GM23248 (cell line): ENCODE measurements around the gene ESRP2. TPM values are rescaled to one million over a fixed set of nuclear protein-coding genes. Genes with fewer than 3 reads are reported as not detected.

Experiments used
- DNase-seq: peaks from one replicate; pipeline ENCODE4 v3.0.0-alpha.2; 2015
- H2AFZ ChIP-seq: fragments of 200-600 bp; sonication (generic); 2 replicates; pipeline ENCODE4 v1.6.1; 2016; ENCODE audit warnings: antibody characterized with exemption
- H3F3A ChIP-seq: fragments of 200-600 bp; sonication (generic); 2 replicates; pipeline ENCODE4 v1.6.1; 2016; ENCODE audit warnings: mild to moderate bottlenecking, antibody characterized with exemption, mixed run types; ENCODE audit not compliant: insufficient read depth
- H3K27ac ChIP-seq: fragments of 200-600 bp; sonication (generic); 2 replicates; pipeline ENCODE4 v1.5.1; 2016; ENCODE audit warnings: mild to moderate bottlenecking
- H3K27me3 ChIP-seq: fragments of 200-600 bp; sonication (generic); replicated peaks from 2 replicates; pipeline ENCODE4 v1.6.1; 2016; ENCODE audit warnings: mild to moderate bottlenecking; ENCODE audit not compliant: insufficient read depth
- H3K36me3 ChIP-seq: fragments of 200-600 bp; sonication (generic); 2 replicates; pipeline ENCODE4 v1.6.1; 2016; ENCODE audit warnings: low read depth, mild to moderate bottlenecking
- H3K4me1 ChIP-seq: fragments of 200-600 bp; sonication (generic); 2 replicates; pipeline ENCODE4 v1.6.1; 2016; ENCODE audit warnings: mild to moderate bottlenecking; ENCODE audit not compliant: insufficient read depth
- H3K4me2 ChIP-seq: fragments of 200-600 bp; sonication (generic); one replicate; pipeline ENCODE4 v1.6.1; 2016; ENCODE audit warnings: mild to moderate bottlenecking; ENCODE audit not compliant: unreplicated experiment
- H3K4me3 ChIP-seq: fragments of 200-600 bp; sonication (generic); 2 replicates; pipeline ENCODE4 v1.5.1; 2016; ENCODE audit warnings: mild to moderate bottlenecking
- H3K79me2 ChIP-seq: fragments of 200-600 bp; sonication (generic); 2 replicates; pipeline ENCODE4 v1.6.1; 2016; ENCODE audit warnings: mild to moderate bottlenecking; ENCODE audit not compliant: insufficient read depth
- H3K9ac ChIP-seq: fragments of 200-600 bp; sonication (generic); 2 replicates; pipeline ENCODE4 v1.6.1; 2016; ENCODE audit warnings: mild to moderate bottlenecking
- H3K9me2 ChIP-seq: fragments of 200-600 bp; sonication (generic); 2 replicates; pipeline ENCODE4 v1.6.1; 2016; ENCODE audit warnings: mixed run types, mild to moderate bottlenecking, moderate library complexity; ENCODE audit not compliant: insufficient read depth
- H3K9me3 ChIP-seq: fragments of 200-600 bp; sonication (generic); one replicate; pipeline ENCODE4 v1.6.1; 2017; ENCODE audit warnings: low read depth
- H4K20me1 ChIP-seq: fragments of 200-600 bp; sonication (generic); 2 replicates; pipeline ENCODE4 v1.6.0; 2016; ENCODE audit not compliant: insufficient read depth
- EZH2 ChIP-seq: fragments of 200-600 bp; sonication (generic); IDR thresholded peaks from 2 replicates; pipeline ENCODE4 v1.6.1; 2018; ENCODE audit warnings: antibody characterized with exemption, mild to moderate bottlenecking; ENCODE audit not compliant: insufficient read depth, poor library complexity, severe bottlenecking
- EZH2phosphoT487 ChIP-seq: fragments of 200-600 bp; sonication (generic); IDR thresholded peaks from 2 replicates; pipeline ENCODE4 v1.6.1; 2018; ENCODE audit warnings: antibody characterized with exemption, moderate library complexity, mild to moderate bottlenecking, low read depth; ENCODE audit not compliant: insufficient read depth
- whole genome bisulfite sequencing, 2 experiments: methylation state at CpG; one replicate each; pipeline ENCODE4 v1.1.6; 2015 to 2017; ENCODE audit warnings: low lambda C conversion rate in 2 of 2, low coverage in 1 of 2; ENCODE audit errors: missing lambda C conversion rate in 2 of 2; 5-methylcytosine and 5-hydroxymethylcytosine counted together
- in situ Hi-C: fragments of 300-500 bp; cut with MboI; formaldehyde crosslinking; loops from 2 replicates; pipeline ENCODE4 v1.15.0; 2020
- microRNA-seq: library from miRNA; unstranded; fragments of <30 nt; microRNA quantifications from one replicate; pipeline ENCODE4, GENCODE V29; 2016; ENCODE audit warnings: borderline number of aligned reads
- polyA plus RNA-seq: library from polyadenylated mRNA; unstranded; fragments of >200 nt; fragmentation: Nextera tagmentation; extraction: Ambion mirVana; gene quantifications from 2 replicates; pipeline ENCODE4 v1.2.1, GENCODE V29; 2016
- small RNA-seq: library from RNA; depleted of rRNA; stranded (forward); fragments of <200 nt; gene quantifications from one replicate; pipeline ENCODE3, GENCODE V24; 2014; ENCODE audit warnings: low read depth, low replicate concordance
- total RNA-seq: library from RNA; depleted of rRNA; stranded (reverse); fragments of >200 nt; shearing (Covaris generic); gene quantifications from 2 replicates; pipeline ENCODE4 v1.2.3, GENCODE V29; 2014; rRNA removed

Gene ESRP2
- total and polyA plus RNA-seq, 2 experiments from 2014 or later, result 0.32 to 0.34 TPM

DNA sequence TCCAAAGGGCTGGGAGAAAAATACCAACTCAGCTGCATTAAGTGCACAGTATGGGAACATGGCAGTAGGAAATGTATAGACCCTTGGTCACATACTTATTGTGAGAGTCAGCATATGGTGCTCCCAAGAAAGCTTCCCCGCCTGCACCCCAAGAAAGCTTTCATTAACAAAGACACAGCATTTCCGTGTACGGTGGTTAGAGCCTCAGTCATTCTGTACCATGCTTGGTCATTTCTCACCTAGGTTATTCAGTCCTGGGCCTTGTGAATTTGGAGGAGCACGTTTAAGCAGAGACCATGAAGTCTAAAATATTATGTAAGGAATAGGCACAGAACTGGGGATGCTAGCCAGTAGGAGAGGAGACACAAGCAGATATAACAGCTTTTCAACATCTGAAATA lies 56.1 kb downstream of the ESRP2 start:
- in situ Hi-C loops, result no loop called here
- no peak overlapping the region for H3K27ac ChIP-seq
- no peaks in the 10 kb centered on the region for H3K27me3 ChIP-seq
- no peak overlapping the region for H2AFZ ChIP-seq
- no peaks in the 10 kb centered on the region for H3K79me2 ChIP-seq
- H3K9me3 ChIP-seq, result no peaks in the 10 kb centered on the region
- H3K9ac ChIP-seq, result no peak overlapping the region
- peaks cover 6% of the 10 kb centered on the region; the same call in 1 of the 2 replicates for H3K36me3 ChIP-seq
- no peak overlapping the region for H3K4me3 ChIP-seq
- DNase-seq, result no peak
- H3K9me2 ChIP-seq, result no peaks in the 10 kb centered on the region
- no peak for TF ChIP-seq EZH2
- TF ChIP-seq EZH2phosphoT487, result no peak
- H4K20me1 ChIP-seq, result no peaks in the 10 kb centered on the region
- H3K4me1 ChIP-seq, result no peaks in the 10 kb centered on the region; the same call in 1 of the 2 replicates
- 0 out of 2 replicates have a peak, but pooled peaks cover 7% of the 10 kb centered on the region for H3F3A ChIP-seq
- no peak overlapping the region for H3K4me2 ChIP-seq
- WGBS, 2 experiments, result 88 to 91% methylated on average over 4 of the region's 4 CpGs

DNA sequence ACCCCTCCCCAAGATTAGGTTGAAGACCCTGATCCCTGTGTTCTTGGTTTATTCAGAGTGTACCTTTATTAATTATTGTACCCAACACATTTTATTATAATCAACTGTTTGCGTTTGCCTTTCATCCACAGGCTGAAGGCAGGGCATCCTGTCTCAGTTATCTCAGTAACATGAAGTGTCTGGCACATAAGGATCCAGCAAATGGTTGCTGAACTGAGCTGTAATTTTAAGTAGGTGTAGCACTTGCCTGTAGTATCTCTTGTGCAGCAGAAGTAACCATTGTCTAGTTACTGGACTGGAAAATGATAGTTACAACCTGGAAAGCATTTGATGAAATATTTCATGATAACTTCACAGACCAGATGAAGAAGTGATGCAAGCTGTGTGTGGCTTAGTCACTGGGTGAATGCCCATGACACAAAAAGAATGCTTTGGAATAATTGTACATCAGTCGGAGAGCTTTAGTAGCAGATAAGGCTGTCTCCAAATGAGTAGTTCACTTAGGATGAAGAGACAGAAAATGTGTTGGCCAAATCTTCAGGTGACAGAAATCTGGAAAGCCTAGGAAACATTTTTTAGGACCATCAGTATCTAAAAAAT lies 56.6 kb downstream of the ESRP2 start:
- H3K36me3 ChIP-seq, result peaks cover 6% of the 10 kb centered on the region; the same call in 1 of the 2 replicates
- 74 to 75% methylated on average over 2 of the region's 2 CpGs for WGBS, 2 experiments
- no peak overlapping the region for H3K27ac ChIP-seq
- no peaks in the 10 kb centered on the region for H3K9me2 ChIP-seq
- H3K4me2 ChIP-seq, result no peak overlapping the region
- H3K27me3 ChIP-seq, result no peaks in the 10 kb centered on the region
- H3F3A ChIP-seq, result 0 out of 2 replicates have a peak, but pooled peaks cover 7% of the 10 kb centered on the region
- no peaks in the 10 kb centered on the region; the same call in 1 of the 2 replicates for H3K4me1 ChIP-seq
- TF ChIP-seq EZH2 (no peak), EZH2phosphoT487 (no peak)
- no peak overlapping the region for H3K4me3 ChIP-seq
- no peaks in the 10 kb centered on the region for H3K79me2 ChIP-seq
- no peak overlapping the region for H2AFZ ChIP-seq
- H4K20me1 ChIP-seq, result no peaks in the 10 kb centered on the region
- peak; percentile 48 for DNase-seq
- in situ Hi-C loops, result no loop called here
- H3K9ac ChIP-seq, result no peak overlapping the region
- no peaks in the 10 kb centered on the region for H3K9me3 ChIP-seq

Small RNA genes lying within 50 kb of the gene (microRNA-seq; reads per million reads assigned to microRNA genes)
- gene MIR6773, result not detected

Small RNA genes lying within 50 kb of the gene (small RNA-seq; reads per million reads assigned to genes)
- gene RF00554, result not detected
- not detected for gene RNU6-1262P

Other genes with a start within 250 kb of the ESRP2 start
- gene DPEP2, start 236.6 kb downstream of the ESRP2 start, total RNA-seq, result not detected in 2 replicates
- gene DPEP2, start 236.6 kb downstream of the ESRP2 start, polyA plus RNA-seq, result not detected in 2 replicates
- gene DPEP2NB, start 220.2 kb downstream of the ESRP2 start, total RNA-seq, result not detected in 2 replicates
- not detected in 2 replicates for gene DPEP2NB, start 220.2 kb downstream of the ESRP2 start, polyA plus RNA-seq
- 8.8 and 9.7 TPM in 2 replicates for gene DDX28, start 212.9 kb downstream of the ESRP2 start, total RNA-seq
- gene DDX28, start 212.9 kb downstream of the ESRP2 start, polyA plus RNA-seq, result 8.3 and 9.0 TPM in 2 replicates
- gene DUS2, start 212.8 kb downstream of the ESRP2 start, total RNA-seq, result 18.4 and 25.8 TPM in 2 replicates
- gene DUS2, start 212.8 kb downstream of the ESRP2 start, polyA plus RNA-seq, result 14.0 and 15.1 TPM in 2 replicates
- gene NFATC3, start 150.8 kb downstream of the ESRP2 start, total RNA-seq, result 14.2 and 17.5 TPM in 2 replicates
- 10.2 and 12.3 TPM in 2 replicates for gene NFATC3, start 150.8 kb downstream of the ESRP2 start, polyA plus RNA-seq
- 36.2 and 47.6 TPM in 2 replicates for gene PLA2G15, start 9.2 kb upstream of the ESRP2 start, total RNA-seq
- gene PLA2G15, start 9.2 kb upstream of the ESRP2 start, polyA plus RNA-seq, result 24.8 and 26.0 TPM in 2 replicates
- 20.9 and 53.7 TPM in 2 replicates for gene SLC7A6, start 28.4 kb upstream of the ESRP2 start, total RNA-seq
- 15.8 and 17.3 TPM in 2 replicates for gene SLC7A6, start 28.4 kb upstream of the ESRP2 start, polyA plus RNA-seq
- gene SLC7A6OS, start 74.8 kb upstream of the ESRP2 start, total RNA-seq, result 8.5 and 11.9 TPM in 2 replicates
- 13.4 and 15.8 TPM in 2 replicates for gene SLC7A6OS, start 74.8 kb upstream of the ESRP2 start, polyA plus RNA-seq
- 49.6 and 68.0 TPM in 2 replicates for gene PRMT7, start 74.9 kb upstream of the ESRP2 start, total RNA-seq
- 24.1 and 27.2 TPM in 2 replicates for gene PRMT7, start 74.9 kb upstream of the ESRP2 start, polyA plus RNA-seq
- gene SMPD3, start 212.4 kb upstream of the ESRP2 start, total RNA-seq, result 0.32 TPM in 1 of 2 replicates, not detected in the other
- 0.24 and 0.32 TPM in 2 replicates for gene SMPD3, start 212.4 kb upstream of the ESRP2 start, polyA plus RNA-seq